T-helper 9 cell (primary cell): ENCODE results near the gene USF3.

Source experiments
- DNase-seq: peaks from one replicate; pipeline ENCODE4 v3.0.0-alpha.2; 2020

USF3 gene

GRCh38 chr3:113698213-113698742 is 1.8 kb upstream of the USF3 start:
- no peak for DNase-seq

GRCh38 chr3:113697500-113698090 is 1.2 kb upstream of the USF3 start:
- DNase-seq = no peak

GRCh38 chr3:113696658-113697499 is 437 bp upstream of the USF3 start:
- peak; percentile 95 for DNase-seq

DNA sequence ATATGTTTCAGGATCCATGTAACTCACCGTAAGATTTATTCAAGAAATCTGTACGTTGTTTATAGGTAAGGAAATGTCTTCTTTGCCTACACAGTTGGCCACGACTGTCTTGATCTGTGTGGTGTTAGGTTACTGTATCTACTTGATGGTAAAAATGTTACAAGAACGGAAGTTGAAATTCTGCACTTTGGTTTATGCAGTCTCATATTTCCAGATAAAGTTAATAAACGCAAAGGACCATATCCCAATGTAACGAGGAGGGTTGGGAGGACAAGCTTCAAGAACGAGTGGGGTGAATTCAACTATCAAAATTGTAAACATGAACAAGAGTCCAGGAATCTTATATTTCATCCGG is 1.0 kb downstream of the USF3 start:
- no peak for DNase-seq

GRCh38 chr3:113690482-113690881 is 6.0 kb downstream of the USF3 start:
- no peak for DNase-seq

DNA sequence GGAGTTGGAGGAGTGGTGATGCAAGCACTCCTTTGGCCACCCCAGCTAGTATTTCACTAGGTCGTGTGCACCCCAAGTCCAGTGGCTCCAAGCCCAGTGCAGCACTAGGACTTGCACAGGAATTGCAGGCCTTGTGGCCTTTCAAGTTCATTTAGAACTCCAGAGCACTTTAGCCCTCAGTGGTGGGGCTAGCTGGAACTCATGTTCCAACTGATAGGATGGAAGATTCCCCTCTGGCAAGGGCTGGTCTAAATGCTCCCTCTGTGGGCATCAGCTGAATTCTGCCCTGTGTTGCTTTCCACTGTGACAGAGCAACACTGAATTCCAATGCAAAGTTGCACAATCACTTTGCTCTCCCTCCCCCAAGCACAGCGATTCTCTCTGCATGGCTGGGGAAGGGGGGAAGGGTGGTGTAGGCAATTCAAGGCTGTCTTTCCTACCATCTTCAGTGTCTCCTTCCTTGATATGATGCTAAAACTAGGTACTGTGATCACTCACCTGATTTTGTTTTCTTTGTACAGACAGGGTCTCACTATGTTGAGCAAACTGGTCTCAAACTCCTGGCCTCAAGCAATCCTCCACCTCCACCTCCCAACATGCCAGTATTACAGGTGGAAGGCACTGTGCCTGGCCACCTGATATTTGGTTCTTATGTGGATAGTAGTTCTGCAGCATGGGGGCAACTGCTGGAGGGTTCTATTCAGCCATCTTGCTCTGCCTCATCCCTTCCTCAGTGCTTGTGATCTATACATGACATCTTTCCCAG is 10.3 kb downstream of the USF3 start:
- DNase-seq = no peak

- DNase-seq = no peak
Observed at GRCh38 chr3:113685124-113685523, 11.3 kb downstream of the USF3 start.

DNA sequence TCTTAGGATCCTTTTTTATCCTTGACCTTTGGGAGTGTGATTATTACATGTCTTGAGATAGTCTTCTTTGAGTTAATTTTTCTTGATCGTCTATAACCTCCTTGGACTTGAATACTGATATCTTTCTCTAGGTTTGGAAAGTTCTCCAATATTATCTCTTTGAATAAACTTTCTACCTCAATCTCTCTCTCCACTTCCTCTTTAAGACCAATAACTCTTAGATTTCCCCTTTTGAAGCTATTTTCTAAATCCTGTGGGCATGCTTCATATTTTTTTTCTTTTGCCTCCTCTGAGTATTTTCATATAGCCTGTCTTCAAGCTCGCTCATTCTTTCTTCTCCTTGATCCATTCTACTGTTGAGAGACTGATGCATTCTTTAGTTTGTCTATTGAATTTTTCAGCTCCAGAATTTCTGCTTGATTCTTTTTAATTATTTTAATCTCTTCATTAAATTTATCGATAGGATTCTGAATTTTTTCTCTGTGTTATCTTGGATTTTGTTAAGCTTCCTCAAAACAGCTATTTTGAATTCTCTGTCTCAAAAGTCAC is 12.1 kb downstream of the USF3 start:
- no peak for DNase-seq

DNA sequence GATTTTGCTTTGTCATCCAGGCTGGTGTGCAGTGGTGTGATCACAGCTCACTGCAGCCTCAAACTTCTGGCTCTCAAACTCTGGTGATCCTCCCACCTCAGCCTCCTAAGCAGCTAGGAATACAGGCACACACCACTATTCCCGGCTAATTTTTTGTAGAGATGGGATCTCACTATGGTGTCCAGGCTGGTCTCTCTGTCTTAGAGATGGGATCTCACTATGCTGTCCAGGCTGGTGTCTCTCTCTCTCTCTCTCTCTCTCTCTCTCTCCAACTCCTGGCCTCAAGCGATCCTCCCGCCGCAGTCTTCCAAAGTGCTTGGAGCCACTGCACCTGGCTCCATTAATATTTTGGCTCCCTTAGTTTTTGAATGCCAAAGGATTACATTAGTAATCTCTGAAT is 17.7 kb downstream of the USF3 start:
- DNase-seq = no peak

GRCh38 chr3:113677737-113678136 is 18.7 kb downstream of the USF3 start:
- no peak for DNase-seq

DNA sequence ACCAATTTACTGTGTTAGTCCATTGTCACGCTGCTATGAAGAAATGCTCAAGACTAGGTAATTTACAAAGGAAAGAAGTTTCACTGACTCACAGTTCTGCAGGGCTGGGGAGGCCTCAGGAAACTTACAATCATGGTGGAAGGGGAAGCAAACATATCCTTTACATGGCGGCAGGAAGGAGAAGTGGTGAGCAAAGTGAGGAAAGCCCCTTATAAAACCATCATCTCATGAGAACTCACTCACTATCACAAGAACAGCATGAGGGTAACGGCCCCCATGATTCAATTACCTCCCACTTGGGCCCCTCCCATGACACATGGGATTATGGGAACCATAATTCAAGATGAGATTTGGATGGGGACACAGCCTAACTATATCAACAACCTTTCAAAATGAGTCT is 20.2 kb downstream of the USF3 start:
- no peak for DNase-seq

- DNase-seq = no peak
Observed at GRCh38 chr3:113673593-113673992, 22.8 kb downstream of the USF3 start.

- no peak for DNase-seq
Observed at GRCh38 chr3:113668015-113668414, 28.4 kb downstream of the USF3 start.

- no peak for DNase-seq
Observed at GRCh38 chr3:113664523-113665094, 31.8 kb downstream of the USF3 start.

DNA sequence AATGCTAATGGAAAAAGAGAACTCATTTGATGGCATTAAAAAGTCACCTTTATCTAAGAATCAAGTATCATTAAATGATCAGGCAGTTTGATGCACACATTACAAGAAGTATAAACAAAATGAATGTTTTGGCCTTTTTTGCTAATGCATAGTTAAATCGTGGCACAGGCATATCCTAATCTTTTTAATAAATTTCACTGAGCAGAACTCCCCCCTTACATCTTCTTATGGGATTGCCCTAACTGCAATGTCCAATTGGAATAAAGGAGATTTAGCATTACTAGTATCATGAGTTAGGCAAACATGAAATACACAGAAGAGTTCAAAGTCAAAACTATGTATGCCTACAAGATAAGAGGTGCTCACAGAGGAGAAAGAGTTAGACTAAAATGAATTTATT is 32.7 kb downstream of the USF3 start:
- no peak for DNase-seq

- DNase-seq = no peak
Observed at GRCh38 chr3:113663324-113663750, 33.1 kb downstream of the USF3 start.

GRCh38 chr3:113662824-113663223 is 33.6 kb downstream of the USF3 start:
- DNase-seq = no peak

- DNase-seq = no peak
Observed at GRCh38 chr3:113660896-113661295, 35.5 kb downstream of the USF3 start.

DNA sequence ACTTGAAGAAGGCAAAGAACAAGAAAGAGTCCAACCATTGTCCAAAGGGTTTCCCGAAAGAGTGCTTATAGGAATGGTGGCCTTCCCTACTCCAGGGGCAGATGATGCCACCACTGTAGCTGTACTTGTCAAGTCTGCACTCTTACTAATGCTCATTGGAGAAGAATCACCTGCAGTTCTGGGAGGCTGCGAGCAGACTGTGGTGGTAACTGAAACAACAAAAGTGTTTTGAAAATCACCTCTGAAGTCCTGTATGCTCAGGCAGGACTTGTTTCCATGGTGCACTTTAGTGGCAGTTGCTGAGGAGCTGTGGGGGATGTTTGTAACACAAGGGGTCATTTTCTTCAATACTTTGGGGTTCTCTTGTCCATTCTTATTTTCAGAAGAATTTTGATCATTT is 36.0 kb downstream of the USF3 start:
- DNase-seq = no peak

DNA sequence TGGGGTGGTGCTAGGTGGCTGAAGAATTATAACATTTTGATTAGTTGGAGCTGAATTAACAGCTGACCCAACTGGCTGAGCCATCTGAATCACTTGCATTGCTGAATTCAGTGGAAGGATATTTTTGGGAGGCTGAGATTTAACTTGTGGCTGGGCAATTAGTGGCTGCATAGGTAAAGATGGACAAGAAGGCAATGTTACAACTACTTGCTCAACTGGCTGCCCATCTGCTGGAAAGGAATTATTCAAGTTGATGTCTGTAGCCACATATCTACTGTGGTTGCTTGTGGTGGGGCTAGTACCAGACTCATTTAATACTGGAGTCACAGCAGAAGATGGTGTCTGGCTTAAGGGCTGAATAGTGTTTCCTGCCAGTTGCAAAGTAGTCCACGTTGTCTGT is 36.4 kb downstream of the USF3 start:
- no peak for DNase-seq

DNA sequence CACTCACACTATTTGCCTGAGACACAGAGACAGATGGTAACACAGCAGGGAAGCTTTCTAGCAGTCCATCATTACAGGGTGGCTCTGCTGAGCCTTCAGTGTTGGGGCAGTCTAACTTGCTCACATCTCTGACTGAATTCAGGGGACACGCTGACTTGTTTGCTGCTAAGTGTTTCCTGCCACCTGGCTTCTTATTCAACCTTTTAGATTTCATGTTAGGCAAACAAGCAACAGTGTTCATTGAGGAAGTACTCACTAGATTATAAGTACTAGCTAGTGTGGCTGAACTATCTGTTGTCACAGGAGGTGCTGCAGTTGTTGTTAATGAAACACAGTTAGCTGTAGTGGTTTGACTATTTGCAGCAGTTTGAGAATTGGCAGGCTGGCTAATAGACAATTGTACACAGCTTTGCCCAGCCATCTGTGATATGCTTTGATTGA is 37.3 kb downstream of the USF3 start:
- DNase-seq = no peak

- no peak for DNase-seq
Observed at GRCh38 chr3:113658107-113658506, 38.3 kb downstream of the USF3 start.

GRCh38 chr3:113654851-113655250 is 41.6 kb downstream of the USF3 start:
- no peak for DNase-seq
